Activated T-cell treated with anti-CD3 and anti-CD28 coated beads, Interleukin-2, amount 50 U/mL, for 4 hours (primary cell): Measurements from ENCODE around the gene PARS2. TPM values are rescaled to one million over a fixed set of nuclear protein-coding genes. Genes with fewer than 3 reads are reported as not detected.

Source experiments
- ATAC-seq, 2 donors: fragments of 200-7000 bp; cut with Tn5 transposase; one replicate each; pipeline ENCODE4 v1.10.0; 2021
- DNase-seq: peaks from one replicate; pipeline ENCODE4 v3.0.0-alpha.2; 2020
- H3K27me3 Mint-ChIP-seq: one replicate; pipeline ENCODE4 v1.8.0; 2021; ENCODE audit warnings: low read depth, mixed read lengths
- H3K36me3 Mint-ChIP-seq: one replicate; pipeline ENCODE4 v1.8.0; 2022; ENCODE audit warnings: mixed read lengths; ENCODE audit not compliant: insufficient read depth
- H3K4me1 Mint-ChIP-seq: one replicate; pipeline ENCODE4 v1.8.0; 2021; ENCODE audit warnings: low read depth, mixed read lengths
- H3K4me3 Mint-ChIP-seq: one replicate; pipeline ENCODE4 v1.8.0; 2021; ENCODE audit warnings: mild to moderate bottlenecking, moderate library complexity, mixed read lengths
- H3K9me3 Mint-ChIP-seq: one replicate; pipeline ENCODE4 v1.8.0; 2021; ENCODE audit warnings: mixed read lengths
- total RNA-seq, 3 donors: library from RNA; stranded (reverse); gene quantifications; one replicate each; pipeline ENCODE4 v1.2.1, GENCODE V29; 2021

The PARS2 gene
- total RNA-seq, 3 donors from 2014 or later, result 5.5 to 7.9 (median 6.1) TPM

DNA sequence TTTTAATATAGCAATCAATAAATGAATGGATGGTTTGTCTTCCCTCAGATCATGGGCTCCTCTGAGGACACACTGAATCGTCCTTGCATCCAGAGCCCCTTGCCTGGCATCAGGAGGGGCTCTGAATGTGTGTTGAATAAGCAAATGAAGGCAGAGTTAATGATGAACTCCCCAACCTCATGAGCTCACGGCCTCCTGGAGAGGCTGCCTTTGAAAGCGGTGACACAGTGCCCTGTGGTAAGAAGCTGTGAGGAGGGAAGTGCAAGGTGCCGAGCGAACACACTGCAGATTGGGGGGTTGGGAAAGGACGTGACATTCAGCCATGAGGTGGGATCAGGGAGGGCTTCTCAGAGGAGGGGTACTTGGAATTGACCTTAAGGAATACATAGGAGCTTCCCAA, 3.2 kb upstream of the PARS2 start:
- H3K27me3 Mint-ChIP-seq, result no peaks in the 10 kb centered on the region
- H3K4me1 Mint-ChIP-seq, result peaks cover 10% of the 10 kb centered on the region
- no peak overlapping the region for H3K4me3 Mint-ChIP-seq
- no peaks in the 10 kb centered on the region for H3K9me3 Mint-ChIP-seq
- DNase-seq (no peak), ATAC-seq (no peak)
- no peaks in the 10 kb centered on the region for H3K36me3 Mint-ChIP-seq

DNA sequence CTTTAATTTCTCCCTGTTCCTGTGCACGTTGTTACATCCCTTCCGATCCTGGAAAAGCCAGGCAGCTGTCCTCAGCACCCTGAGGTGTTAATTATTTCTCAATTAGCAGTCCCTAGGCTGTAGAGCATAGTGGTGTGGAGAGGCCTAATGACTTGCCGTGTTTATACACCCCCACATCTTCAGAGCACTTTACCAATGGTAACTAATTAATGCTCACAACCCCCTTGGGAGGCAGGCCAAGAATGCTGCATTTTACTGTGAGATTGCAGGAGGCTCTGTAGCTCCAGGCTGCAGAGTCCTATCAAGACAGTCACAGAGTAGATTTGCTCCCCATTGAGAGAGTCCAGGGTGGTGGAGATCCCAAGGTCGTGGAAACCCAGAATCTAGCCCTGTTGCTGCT, 2.4 kb upstream of the PARS2 start:
- no peaks in the 10 kb centered on the region for H3K27me3 Mint-ChIP-seq
- no peaks in the 10 kb centered on the region for H3K36me3 Mint-ChIP-seq
- no peaks in the 10 kb centered on the region for H3K9me3 Mint-ChIP-seq
- no peak for DNase-seq
- no peak for ATAC-seq
- H3K4me1 Mint-ChIP-seq, result peaks cover 10% of the 10 kb centered on the region
- H3K4me3 Mint-ChIP-seq, result no peak overlapping the region

DNA sequence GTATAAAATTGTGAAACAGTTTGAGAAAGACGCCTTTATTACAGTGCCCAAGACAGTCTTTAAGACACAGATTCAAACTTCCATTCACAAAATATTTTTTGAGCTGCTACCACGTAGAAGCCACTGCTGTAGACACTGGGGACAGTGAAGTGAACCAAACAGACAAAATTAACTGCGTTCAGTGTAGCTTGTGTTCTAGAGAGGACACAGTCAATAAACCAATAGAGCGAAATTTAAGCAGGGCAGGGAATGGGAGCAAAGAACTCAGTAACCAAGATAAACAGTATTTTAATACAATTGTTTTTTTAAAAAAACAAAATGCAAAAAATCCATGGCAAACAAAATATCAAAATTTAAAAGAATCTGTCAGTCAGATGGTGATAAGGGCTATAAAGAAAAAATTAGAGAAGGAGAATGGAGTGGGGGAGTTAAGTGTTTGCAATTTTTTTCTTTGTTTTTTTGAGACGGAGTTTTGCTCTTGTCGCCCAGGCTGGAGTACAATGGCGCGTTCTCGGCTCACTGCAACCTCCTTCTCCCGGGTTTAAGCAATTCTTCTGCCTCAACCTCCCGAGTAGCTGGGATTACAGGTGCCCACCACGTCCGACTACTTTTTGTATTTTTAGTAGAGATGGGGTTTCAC, 719 bp upstream of the PARS2 start:
- peak; percentile 4 to 5 for ATAC-seq
- no peak for DNase-seq
- Mint-ChIP-seq H3K9me3 (no peaks in the 10 kb centered on the region), H3K4me3 (peak overlapping the region; percentile 90), H3K4me1 (peaks cover 14% of the 10 kb centered on the region), H3K27me3 (no peaks in the 10 kb centered on the region), H3K36me3 (no peaks in the 10 kb centered on the region)

- DNase-seq (no peak), ATAC-seq (no peak)
- Mint-ChIP-seq H3K4me1 (peaks cover 14% of the 10 kb centered on the region), H3K9me3 (no peaks in the 10 kb centered on the region), H3K4me3 (peak overlapping the region; percentile 90), H3K36me3 (no peaks in the 10 kb centered on the region), H3K27me3 (no peaks in the 10 kb centered on the region)
Measured at GRCh38 chr1:54763816-54764132, 549 bp downstream of the PARS2 start.

GRCh38 chr1:54758678-54759348, 5.5 kb downstream of the PARS2 start:
- ATAC-seq, result no peak
- Mint-ChIP-seq H3K36me3 (peaks cover 4% of the 10 kb centered on the region), H3K4me3 (no peak overlapping the region), H3K4me1 (peaks cover 9% of the 10 kb centered on the region), H3K27me3 (no peaks in the 10 kb centered on the region), H3K9me3 (no peaks in the 10 kb centered on the region)
- no peak for DNase-seq

- Mint-ChIP-seq H3K36me3 (peaks cover 4% of the 10 kb centered on the region), H3K4me3 (no peak overlapping the region), H3K4me1 (peaks cover 5% of the 10 kb centered on the region), H3K27me3 (no peaks in the 10 kb centered on the region), H3K9me3 (no peaks in the 10 kb centered on the region)
- ATAC-seq, result no peak
- DNase-seq, result no peak
Measured at GRCh38 chr1:54757833-54758232, 6.5 kb downstream of the PARS2 start.

DNA sequence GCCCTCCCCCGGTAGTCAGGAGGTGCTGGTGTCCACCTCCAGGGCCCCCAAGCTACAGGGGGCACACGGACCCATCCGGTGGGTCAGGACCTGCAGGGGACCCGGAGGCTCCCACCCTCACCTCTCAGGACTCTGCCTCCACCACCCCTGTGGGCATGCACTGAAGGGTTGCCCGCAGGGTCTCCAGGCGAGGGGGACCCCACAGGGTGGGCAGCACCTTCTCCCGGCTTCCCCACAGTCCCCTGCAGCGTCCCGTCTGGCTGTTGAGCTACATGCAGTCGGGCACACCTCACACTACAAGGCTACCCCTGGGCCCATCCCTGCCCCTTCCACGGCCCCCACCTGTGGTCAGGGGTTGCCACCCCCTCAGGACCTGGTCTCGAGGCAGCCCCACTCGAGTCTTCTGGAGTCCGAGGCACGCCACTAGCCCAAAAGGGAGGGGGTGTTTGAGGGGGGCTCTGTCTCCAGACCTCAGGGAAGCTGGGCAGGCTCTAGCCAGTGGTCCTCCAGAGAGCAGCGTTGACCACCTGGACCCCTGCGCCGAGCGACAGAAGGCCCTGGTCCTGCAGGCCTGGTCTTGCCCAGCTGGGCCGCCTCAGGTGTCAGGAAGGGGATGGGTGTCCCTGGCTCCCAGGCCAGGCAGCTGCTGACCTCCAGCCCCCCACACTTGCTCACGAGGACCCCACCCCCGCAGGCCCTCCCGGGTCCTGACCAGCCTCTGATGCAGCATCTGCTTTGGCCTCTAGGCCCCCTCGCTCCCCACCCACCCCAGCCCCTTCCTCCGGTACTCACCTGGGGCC, 9.6 kb downstream of the PARS2 start:
- no peak overlapping the region for H3K4me3 Mint-ChIP-seq

GRCh38 chr1:54754045-54754444, 10.3 kb downstream of the PARS2 start:
- no peaks in the 10 kb centered on the region for H3K27me3 Mint-ChIP-seq
- H3K4me3 Mint-ChIP-seq, result no peak overlapping the region
- H3K36me3 Mint-ChIP-seq, result peaks cover 4% of the 10 kb centered on the region
- no peaks in the 10 kb centered on the region for H3K4me1 Mint-ChIP-seq
- DNase-seq (no peak), ATAC-seq (no peak)
- H3K9me3 Mint-ChIP-seq, result no peaks in the 10 kb centered on the region

More for the DNA sequence above, 9.6 kb downstream of the PARS2 start:
- no peak for DNase-seq
- H3K27me3 Mint-ChIP-seq, result no peaks in the 10 kb centered on the region
- ATAC-seq, result no peak
- H3K4me1 Mint-ChIP-seq, result no peaks in the 10 kb centered on the region
- H3K36me3 Mint-ChIP-seq, result peaks cover 4% of the 10 kb centered on the region
- no peaks in the 10 kb centered on the region for H3K9me3 Mint-ChIP-seq

DNA sequence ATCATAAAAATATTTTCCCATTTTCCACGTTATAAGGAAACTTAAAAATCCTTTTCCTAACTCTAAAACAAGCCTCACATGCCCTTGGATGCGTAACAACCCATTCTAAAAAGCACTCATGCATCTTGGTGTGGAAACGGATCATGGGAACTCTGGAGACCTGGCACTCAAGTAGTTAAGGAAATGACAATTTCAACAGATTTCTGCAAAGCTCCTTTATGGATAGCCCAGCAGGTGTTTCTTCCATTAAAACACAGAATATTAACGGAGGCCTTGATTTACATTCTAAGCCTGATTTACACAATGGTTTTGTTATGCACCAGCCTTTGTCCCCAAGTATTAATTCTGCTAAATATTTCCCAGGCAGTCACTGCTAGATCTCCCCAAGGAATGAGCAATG, 12.9 kb downstream of the PARS2 start:
- no peaks in the 10 kb centered on the region for H3K4me1 Mint-ChIP-seq
- H3K4me3 Mint-ChIP-seq, result no peak overlapping the region
- H3K9me3 Mint-ChIP-seq, result no peaks in the 10 kb centered on the region
- H3K36me3 Mint-ChIP-seq, result peaks cover 4% of the 10 kb centered on the region
- no peak for DNase-seq
- no peaks in the 10 kb centered on the region for H3K27me3 Mint-ChIP-seq
- ATAC-seq, result no peak

GRCh38 chr1:54750596-54750995, 13.7 kb downstream of the PARS2 start:
- Mint-ChIP-seq H3K9me3 (no peaks in the 10 kb centered on the region), H3K27me3 (no peaks in the 10 kb centered on the region)
- no peak for ATAC-seq

GRCh38 chr1:54748094-54748835, 16.1 kb downstream of the PARS2 start:
- Mint-ChIP-seq H3K36me3 (peaks cover 5% of the 10 kb centered on the region), H3K4me3 (no peak overlapping the region), H3K27me3 (no peaks in the 10 kb centered on the region), H3K4me1 (no peaks in the 10 kb centered on the region), H3K9me3 (no peaks in the 10 kb centered on the region)
- DNase-seq (no peak), ATAC-seq (no peak)

More at GRCh38 chr1:54750596-54750995, 13.7 kb downstream of the PARS2 start:
- H3K4me3 Mint-ChIP-seq, result no peak overlapping the region
- H3K4me1 Mint-ChIP-seq, result no peaks in the 10 kb centered on the region
- H3K36me3 Mint-ChIP-seq, result peaks cover 1% of the 10 kb centered on the region
- DNase-seq, result no peak

DNA sequence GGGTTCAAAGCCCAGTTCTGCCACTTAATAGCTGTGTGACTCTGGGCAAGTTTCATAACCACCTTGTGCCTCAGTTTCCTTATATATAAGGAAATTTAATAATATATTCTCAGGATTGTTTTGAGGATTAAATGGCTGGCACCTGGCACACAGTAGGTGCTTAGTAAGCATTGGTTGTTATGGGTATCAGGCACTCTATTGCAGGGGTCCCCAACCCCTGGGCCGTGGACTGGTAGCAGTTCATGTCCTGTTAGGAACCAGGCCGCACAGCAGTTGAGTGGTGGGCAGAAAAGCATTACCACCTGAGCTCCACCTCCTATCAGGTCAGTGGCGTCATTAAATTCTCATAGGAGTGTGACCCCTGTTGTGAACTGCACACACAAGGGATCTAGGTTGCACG, 18.5 kb downstream of the PARS2 start:
- no peak overlapping the region for H3K4me3 Mint-ChIP-seq
- ATAC-seq, result no peak
- H3K27me3 Mint-ChIP-seq, result no peaks in the 10 kb centered on the region

GRCh38 chr1:54745274-54745673, 19.0 kb downstream of the PARS2 start:
- no peaks in the 10 kb centered on the region for H3K9me3 Mint-ChIP-seq
- H3K27me3 Mint-ChIP-seq, result no peaks in the 10 kb centered on the region
- no peaks in the 10 kb centered on the region for H3K4me1 Mint-ChIP-seq
- ATAC-seq, result no peak
- no peak for DNase-seq
- H3K4me3 Mint-ChIP-seq, result no peak overlapping the region
- H3K36me3 Mint-ChIP-seq, result peaks cover 18% of the 10 kb centered on the region

More for the DNA sequence above, 18.5 kb downstream of the PARS2 start:
- H3K4me1 Mint-ChIP-seq, result no peaks in the 10 kb centered on the region
- H3K9me3 Mint-ChIP-seq, result no peaks in the 10 kb centered on the region
- no peak for DNase-seq
- H3K36me3 Mint-ChIP-seq, result peaks cover 17% of the 10 kb centered on the region

DNA sequence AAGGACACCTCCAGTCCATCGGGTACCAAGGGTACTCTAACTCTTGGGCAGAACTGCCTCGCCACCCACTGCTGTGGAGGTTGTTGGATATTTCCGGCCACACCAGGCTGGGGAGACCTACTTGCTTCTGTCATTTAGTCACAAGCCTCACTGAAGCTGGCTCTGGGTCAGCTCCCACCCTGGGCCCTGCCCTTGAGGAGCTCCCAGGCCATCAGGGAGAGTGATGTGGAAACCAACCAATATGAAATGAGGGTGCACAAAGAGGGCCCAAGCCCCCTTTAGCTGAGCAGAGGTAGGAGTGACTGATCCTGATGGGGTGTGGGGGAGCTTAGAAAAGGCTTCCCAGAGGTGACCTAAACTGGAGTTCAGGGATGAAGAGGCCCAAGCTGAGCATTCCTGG, 19.6 kb downstream of the PARS2 start:
- ATAC-seq, result no peak
- Mint-ChIP-seq H3K36me3 (peaks cover 22% of the 10 kb centered on the region), H3K4me1 (no peaks in the 10 kb centered on the region), H3K4me3 (no peak overlapping the region), H3K27me3 (no peaks in the 10 kb centered on the region), H3K9me3 (no peaks in the 10 kb centered on the region)
- DNase-seq, result no peak
